Measurements from ENCODE around the gene GAS2.

Gene GAS2

GRCh38 chr11:22808571-22809197 is 142.3 kb downstream of the GAS2 start:
- no peak overlapping the region for H3K4me3 ChIP-seq
- DNase-seq (ENCODE audit: low spot score): no peak
- TF ChIP-seq CTCF (IDR thresholded peaks at IDR 0.05): no peak
- no peak overlapping the region for H3K27ac ChIP-seq

- Histone ChIP-seq H3K27ac (no peak overlapping the region), H3K4me3 (no peak overlapping the region)
- no peak for DNase-seq (ENCODE audit: low spot score)
- no peak for TF ChIP-seq CTCF (IDR thresholded peaks at IDR 0.05)
These were observed 143.5 kb downstream of the GAS2 start for GRCh38 chr11:22809893-22810292.

- no peak for DNase-seq (ENCODE audit: low spot score)
- no peak overlapping the region for H3K27ac ChIP-seq
- H3K4me3 ChIP-seq: no peak overlapping the region
- no peak for TF ChIP-seq CTCF (IDR thresholded peaks at IDR 0.05)
These were observed 155.8 kb downstream of the GAS2 start for GRCh38 chr11:22822203-22822602.

- DNase-seq (ENCODE audit: low spot score): no peak
- no peak for TF ChIP-seq CTCF (IDR thresholded peaks at IDR 0.05)
- H3K4me3 ChIP-seq: peak overlapping the region; percentile 82
- H3K27ac ChIP-seq: no peak overlapping the region
These were observed 162.0 kb downstream of the GAS2 start for GRCh38 chr11:22828373-22828772.

- TF ChIP-seq CTCF (IDR thresholded peaks at IDR 0.05): peak; percentile 58
- peak within 1 kb of the TSS; percentile 61 to 84 for H3K27ac ChIP-seq
- H3K4me3 ChIP-seq: peak within 1 kb of the TSS; percentile 82
- DNase-seq (ENCODE audit: low spot score): peak; percentile 93
These were observed 163.0 kb downstream of the GAS2 start, which contains the start of gene SVIP for GRCh38 chr11:22829231-22830081. SVIP (minus strand) TSS chr11:22829801; CDS start chr11:22829748, 53 bp downstream.

- TF ChIP-seq CTCF (IDR thresholded peaks at IDR 0.05): no peak
- Histone ChIP-seq H3K4me3 (peak overlapping the region; percentile 82), H3K27ac (no peak overlapping the region)
- no peak for DNase-seq (ENCODE audit: low spot score)
These were observed 163.6 kb downstream of the GAS2 start for GRCh38 chr11:22830082-22830414.
